RWPE1 (cell line): Measurements from ENCODE around the gene FAM83D.

Experiments
- CTCF ChIA-PET: fragments of 350-600 bp; sonication (Branson Sonifier 250); formaldehyde crosslinking; extraction: SDS; loops from one replicate; lab custom pipeline; 2021; lab: Yijun Ruan, JAX
- POLR2A ChIA-PET: fragments of 400-600 bp; formaldehyde crosslinking; extraction: SDS; loops from one replicate; lab custom pipeline; 2020; ENCODE audit warnings: antibody characterized with exemption; ENCODE audit not compliant: low non-redundant PET; lab: Yijun Ruan, JAX
- DNase-seq: peaks from one replicate; pipeline ENCODE4 v3.0.0; 2012; ENCODE audit warnings: low spot score
- H3K27ac ChIP-seq: fragments of 450-650 bp; 2 replicates; pipeline ENCODE4 v1.5.1; 2017
- TF ChIP-seq, protein P1 (sequence below): fragments of 450-650 bp; conservative IDR thresholded peaks from 2 replicates; pipeline ENCODE4 v1.5.1; 2017; ENCODE audit warnings: low read depth, mild to moderate bottlenecking

Gene FAM83D

DNA sequence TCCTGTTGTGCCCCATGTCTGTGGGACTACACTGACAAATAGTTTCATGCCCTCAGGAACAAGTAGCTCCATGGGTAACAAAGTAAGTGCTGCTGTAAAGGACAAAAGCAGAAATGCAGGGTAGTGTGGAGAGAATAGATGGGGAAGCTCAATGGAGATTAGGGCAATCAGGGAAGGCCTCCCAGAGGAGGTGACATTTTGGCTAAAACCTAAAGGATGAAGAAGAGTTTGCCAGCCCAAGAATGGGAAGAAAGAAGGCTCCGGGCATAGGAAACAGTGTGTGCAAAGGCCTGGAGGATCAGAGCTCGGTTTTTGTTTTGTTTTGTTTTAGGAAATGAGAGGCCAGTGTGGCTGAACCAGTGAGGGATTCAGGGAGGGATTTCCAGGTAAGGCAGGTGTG lies 43.6 kb upstream of the FAM83D start:
- ChIA-PET POLR2A (no interaction called here), CTCF (interaction anchor here (2.4 kb wide), 1 partner anchor 11 kb away, joined by 17 read pairs; no protein-coding TSS in a partner anchor)
- TF ChIP-seq, protein P1, sequence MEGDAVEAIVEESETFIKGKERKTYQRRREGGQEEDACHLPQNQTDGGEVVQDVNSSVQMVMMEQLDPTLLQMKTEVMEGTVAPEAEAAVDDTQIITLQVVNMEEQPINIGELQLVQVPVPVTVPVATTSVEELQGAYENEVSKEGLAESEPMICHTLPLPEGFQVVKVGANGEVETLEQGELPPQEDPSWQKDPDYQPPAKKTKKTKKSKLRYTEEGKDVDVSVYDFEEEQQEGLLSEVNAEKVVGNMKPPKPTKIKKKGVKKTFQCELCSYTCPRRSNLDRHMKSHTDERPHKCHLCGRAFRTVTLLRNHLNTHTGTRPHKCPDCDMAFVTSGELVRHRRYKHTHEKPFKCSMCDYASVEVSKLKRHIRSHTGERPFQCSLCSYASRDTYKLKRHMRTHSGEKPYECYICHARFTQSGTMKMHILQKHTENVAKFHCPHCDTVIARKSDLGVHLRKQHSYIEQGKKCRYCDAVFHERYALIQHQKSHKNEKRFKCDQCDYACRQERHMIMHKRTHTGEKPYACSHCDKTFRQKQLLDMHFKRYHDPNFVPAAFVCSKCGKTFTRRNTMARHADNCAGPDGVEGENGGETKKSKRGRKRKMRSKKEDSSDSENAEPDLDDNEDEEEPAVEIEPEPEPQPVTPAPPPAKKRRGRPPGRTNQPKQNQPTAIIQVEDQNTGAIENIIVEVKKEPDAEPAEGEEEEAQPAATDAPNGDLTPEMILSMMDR: no peak
- H3K27ac ChIP-seq: no peak overlapping the region
- DNase-seq: no peak

DNA sequence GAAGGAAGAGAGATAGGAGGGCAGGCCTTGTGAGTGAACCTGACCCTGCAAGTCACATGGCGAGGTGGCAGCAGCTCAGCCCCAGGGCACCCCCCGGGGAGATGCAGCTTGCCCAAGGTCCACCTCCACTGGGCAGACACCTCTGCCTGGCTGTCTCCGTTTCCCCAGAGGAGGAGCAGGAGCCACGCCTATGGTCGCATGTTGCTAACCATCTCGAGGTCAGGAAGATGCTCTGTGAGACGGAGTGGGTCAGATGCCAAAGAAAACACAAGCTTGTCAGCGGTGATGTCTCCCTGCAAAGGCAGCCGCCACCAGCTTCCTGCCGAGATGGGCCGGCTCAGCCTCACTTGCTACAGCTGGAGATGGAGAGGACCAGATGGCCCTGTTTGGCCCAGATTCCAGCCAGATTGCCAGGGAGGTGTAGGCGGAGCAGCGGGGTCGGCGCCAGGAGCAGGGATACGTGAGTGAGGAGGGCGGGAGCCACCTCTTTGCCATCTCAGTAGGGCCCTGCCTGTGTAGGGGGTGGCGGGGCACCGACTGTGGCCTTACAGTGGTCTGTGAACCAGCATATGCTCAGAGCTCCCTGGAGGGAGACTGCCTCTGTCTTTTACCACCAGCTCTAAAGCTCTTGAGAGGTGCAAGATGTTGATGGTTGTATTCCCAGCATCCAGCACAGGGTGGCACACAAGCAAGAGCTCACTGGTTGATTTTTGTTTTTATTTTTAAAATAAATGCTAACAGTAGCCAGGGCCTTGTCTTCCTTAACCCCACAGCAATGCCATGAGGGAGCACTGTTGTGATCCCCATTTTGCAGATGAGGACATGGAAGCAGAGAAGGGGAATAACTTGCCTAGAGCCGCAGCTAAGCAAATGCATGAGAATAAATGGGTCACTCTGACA lies 42.9 kb upstream of the FAM83D start:
- TF ChIP-seq, protein P1: no peak
- POLR2A ChIA-PET: no interaction called here
- CTCF ChIA-PET: interaction anchor here (0.6 to 2.4 kb wide), 3 partner anchors 10 to 891 kb away, joined by 3 to 17 read pairs (median 5); no protein-coding TSS in a partner anchor
- no peak for DNase-seq
- H3K27ac ChIP-seq: no peak overlapping the region

DNA sequence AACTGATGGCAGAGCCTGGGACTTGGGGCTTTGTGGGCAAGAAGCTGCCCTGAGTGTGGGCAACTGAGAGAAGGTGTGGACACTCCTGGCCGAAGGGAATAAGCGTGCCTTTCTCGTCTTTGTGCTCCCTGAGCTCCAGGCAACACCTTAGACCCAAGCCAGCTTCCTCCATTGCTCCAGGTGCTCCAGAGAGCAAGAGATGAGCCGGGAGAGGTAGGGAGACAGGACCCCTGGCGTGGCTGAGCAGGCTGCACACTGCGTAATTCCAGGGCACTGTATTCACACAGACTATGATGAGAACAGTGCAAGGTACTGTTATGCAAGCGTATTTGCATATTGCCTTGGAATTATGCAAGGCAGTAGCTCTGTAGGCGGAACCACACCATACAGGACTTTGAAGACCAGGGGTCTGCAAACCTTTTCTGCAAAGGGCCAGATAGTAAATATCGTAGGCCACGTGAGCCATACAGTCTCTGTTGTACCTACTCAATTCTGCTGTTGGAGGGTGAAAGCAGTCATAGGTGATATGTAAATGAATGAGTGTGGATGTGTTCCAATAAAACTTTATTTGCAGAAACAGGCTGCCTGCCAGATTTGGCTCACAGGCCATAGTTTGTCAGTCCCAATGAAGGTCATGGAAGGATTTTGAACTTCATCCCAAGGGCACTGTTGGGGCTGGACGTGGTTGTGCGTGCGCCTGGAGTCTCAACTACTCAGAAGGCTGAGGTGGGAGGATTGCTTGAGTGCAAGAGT lies 42.1 kb upstream of the FAM83D start:
- ChIA-PET CTCF (interaction anchor here (0.6 to 2.4 kb wide), 3 partner anchors 10 to 891 kb away, joined by 3 to 17 read pairs (median 5); no protein-coding TSS in a partner anchor), POLR2A (no interaction called here)
- no peak overlapping the region for H3K27ac ChIP-seq
- DNase-seq: no peak
- TF ChIP-seq, protein P1: no peak

DNA sequence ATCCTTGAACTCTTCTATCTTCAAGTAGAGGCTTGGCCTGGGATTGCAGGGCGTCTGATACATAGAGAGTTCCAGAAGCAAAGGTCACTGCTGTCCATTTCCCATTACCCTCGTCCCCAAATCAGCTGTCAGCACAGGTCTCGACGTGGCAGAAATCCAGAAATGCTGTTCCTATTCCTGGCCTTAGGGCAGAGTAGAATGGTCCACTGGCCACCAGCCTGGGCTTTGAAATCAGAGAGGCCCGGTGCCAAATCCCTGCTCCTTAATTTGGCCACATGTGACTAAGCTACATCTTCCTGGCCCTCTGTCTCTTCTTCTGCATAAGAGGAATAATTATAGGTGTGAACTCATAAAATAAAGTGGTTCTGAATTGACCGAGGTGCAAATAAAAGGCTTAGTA lies 40.9 kb upstream of the FAM83D start:
- no peak overlapping the region for H3K27ac ChIP-seq
- ChIA-PET POLR2A (no interaction called here), CTCF (interaction anchor here (0.6 kb wide), 1 partner anchor 1458 kb away, joined by 3 read pairs; no protein-coding TSS in a partner anchor)
- TF ChIP-seq, protein P1: no peak
- no peak for DNase-seq

DNA sequence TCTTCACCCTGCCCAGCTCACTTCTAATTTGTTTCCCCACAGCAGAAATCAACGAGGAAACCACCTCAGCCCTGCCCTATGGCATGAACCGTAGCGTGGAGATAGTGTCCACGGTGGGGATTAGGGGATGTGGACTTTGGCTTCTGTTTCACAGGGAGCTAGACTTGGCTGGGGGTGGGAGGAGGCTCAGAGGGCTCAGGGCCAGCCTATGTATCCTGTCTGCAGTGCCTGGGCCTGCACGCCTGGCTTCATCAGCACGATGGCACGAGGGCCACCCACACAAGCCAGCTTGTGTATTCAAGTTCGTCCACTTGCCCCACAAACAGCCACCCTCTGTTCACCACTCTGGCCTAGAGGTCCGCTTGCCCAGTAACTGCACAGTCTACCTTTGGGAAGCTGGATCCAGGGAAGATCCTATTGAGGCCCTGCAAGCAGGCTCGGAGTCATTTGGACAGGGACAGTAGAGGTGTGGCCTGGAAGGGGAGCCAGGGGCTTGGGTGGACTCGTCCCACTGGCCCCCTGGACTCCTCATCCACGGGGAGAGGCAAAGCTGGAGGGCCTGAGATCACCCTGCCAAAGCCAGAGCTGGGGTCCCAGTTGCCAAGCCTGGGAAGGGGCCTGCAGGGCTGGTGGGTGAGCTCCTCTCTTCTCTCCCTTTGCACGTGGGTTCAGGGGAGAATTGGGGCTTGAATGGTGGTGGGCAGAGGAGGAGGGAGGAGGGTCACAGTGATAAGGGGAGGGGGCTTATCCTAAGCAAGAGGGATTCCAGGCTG lies 38.0 kb upstream of the FAM83D start:
- POLR2A ChIA-PET: no interaction called here
- DNase-seq: no peak
- CTCF ChIA-PET: interaction anchor here (0.8 to 1.2 kb wide), 3 partner anchors 230 to 255 kb away, joined by 3 to 5 read pairs (median 3); no protein-coding TSS in a partner anchor
- no peak overlapping the region for H3K27ac ChIP-seq
- TF ChIP-seq, protein P1: no peak
